SH-SY5Y (cell line): Measurements from ENCODE around the gene FOXN3.

ENCODE experiments used
- GATA2 ChIP-seq: IDR thresholded peaks from 2 replicates; pipeline ENCODE4 v1.6.1; 2011; ENCODE audit warnings: mild to moderate bottlenecking, low read depth, low read length
- GATA3 ChIP-seq: IDR thresholded peaks from 2 replicates; pipeline ENCODE4 v1.6.1; 2011; ENCODE audit warnings: low read depth, mild to moderate bottlenecking, low read length, moderate library complexity

The FOXN3 gene

DNA sequence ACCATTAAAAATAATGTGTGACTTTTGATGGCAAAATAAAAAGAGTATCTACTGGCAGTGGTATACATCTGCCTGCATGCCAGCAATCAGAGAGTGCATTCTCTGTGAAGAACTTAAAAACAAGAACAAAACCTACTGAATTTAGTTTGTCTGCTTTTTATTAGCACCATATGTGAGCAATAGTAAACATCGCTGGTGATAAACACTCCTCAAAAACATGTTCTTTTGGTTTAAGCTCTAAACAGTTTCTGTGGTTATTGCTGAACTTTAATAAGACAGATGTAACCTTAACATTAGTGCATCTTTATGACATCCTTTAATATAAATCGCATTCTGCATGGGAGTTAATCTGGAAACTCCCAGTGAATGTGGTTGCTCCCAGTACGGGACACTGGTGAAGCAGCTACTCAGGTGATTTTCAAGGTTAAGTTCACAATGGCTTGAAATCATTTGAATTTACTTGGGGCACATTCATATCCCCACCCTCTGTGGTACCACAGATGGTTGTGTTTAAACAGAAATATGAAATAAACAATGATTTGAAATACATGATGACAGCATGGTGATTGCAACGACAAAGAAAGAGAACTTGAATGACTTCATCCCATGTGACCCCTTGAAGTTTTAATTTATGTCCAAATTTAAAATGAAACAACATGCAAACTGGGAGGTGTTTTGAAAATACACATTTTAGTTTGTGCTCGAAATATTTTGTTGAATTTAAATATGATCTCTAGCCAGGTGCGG, 285.9 kb downstream of the FOXN3 start:
- TF ChIP-seq GATA3 (no peak), GATA2 (no peak)

DNA sequence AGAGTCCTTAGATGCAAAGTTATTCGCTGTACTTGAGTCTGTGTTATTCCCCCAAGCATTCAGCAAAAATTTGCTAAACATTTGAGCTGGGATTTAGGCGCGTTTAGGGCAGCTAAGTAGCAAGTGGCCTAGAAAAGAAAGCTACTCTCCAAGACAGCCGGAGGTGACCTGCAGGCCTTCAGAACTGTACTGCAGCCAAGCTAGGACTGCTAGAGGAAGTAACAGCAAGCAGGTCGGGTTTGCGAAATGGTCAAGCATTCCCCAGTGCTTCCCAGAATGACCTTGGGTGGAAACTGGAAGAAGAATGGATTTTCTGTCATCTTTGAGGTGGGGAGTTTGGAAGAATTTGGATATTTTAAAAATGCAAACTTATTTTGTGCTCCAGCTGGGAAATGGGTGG, 287.5 kb downstream of the FOXN3 start:
- TF ChIP-seq GATA3 = no peak

DNA sequence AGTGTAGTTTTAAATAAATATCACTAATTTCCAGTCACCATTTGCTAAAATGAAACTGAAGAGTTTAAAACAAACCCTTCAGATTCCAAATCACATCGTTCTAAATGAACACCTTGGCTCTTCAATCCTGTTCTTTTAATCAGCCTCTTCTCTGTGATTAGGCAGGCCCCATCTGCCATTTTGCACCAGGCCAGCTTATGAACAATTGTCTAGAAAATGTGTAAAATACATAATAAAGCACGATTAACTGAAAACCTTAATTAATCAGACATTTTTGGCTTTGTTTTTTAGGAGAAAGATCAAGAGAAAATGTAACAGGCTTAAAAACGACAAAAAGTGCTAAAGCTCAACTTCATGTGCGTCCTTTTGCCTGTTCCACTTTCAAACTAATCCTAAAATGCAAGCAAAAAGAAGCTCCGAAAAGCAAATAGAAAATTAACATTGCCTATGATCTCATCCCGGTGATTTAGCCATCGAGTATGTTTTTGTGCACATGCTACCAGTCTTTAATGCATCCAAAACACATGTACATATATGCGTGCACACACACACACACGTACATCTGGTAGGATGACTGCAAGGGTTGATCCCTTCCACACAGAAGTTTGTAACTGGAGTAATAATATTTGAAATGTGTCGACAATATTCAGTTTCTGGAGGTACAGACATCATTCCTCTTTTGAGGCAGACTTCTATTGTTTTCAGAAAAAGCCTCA, 288.6 kb downstream of the FOXN3 start:
- TF ChIP-seq GATA3 (no peak), GATA2 (no peak)

DNA sequence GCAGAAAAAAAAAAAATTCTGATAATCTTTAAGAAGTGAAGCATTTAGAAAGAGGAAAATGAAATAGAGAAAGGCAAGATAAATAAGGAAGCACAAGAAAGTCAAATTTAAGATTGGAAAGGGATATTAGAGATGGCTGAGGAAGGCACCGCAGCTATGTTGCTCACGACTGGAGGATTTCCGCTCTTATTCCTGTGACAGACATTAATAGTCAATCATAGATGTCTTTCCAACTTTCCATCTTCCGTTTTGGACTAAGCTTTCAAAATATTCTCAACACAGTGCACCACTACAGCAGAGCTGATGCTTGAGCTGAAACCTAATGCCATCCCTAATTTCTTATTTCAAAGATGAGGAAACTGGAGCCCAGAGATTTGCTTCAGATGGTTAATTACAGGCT, 290.6 kb downstream of the FOXN3 start:
- TF ChIP-seq GATA2 (no peak), GATA3 (no peak)

DNA sequence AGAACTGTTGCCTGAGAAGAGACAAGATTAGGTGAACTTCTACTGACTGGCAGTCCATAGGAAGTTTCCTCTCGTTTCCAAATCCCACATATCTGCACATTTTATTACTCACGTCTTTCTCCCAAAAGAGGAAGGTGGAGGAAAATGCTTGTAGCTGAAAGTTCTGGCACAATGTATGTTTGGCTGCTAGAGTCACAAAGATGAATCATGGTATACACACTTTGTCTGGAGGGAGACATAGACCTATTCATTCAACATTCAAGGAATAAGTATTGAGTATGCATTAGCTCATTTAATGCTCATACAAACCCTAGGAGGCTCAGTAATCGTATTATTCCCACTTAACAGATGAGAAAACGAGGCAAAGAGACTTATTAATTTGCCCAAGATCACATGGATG, 291.8 kb downstream of the FOXN3 start:
- TF ChIP-seq GATA3 = no peak
- no peak for TF ChIP-seq GATA2

DNA sequence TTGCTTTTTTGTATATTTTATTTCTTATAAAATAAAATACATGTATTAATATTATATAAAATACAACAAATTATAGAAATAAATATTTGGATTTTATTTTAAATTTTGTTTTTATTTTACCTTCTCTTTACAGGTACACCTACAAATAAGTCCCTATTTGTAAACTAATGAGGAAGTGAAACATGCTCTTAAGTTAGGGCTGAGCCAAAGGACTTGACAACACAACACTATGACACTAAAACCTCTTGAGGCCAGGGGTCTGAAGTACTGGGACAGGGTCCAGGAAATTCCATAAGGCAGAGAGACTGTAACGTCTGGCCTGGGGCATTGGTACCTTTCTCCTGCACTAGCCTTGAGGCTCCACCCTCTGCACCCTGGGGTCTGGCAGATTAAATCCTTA, 293.2 kb downstream of the FOXN3 start:
- TF ChIP-seq GATA3 = no peak
- no peak for TF ChIP-seq GATA2

DNA sequence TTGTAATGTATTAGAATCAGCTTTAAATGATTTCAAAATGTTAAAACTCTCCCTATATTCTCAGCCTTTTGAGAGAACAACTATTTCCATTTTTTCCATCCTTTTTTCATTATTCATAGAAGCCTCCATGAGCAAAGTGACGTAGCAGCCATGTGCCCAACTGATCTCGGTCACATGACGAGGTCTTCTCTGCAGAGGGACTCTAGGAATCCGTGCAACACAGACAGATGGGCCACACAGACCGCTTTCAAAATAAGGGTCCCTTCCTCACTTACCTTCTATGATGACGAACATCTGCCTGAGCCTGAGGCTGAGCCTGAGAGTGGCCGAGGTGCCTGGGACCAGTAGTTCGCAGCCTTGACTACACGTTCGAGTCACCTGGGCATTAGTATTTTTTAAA, 293.8 kb downstream of the FOXN3 start:
- TF ChIP-seq GATA3 = no peak

DNA sequence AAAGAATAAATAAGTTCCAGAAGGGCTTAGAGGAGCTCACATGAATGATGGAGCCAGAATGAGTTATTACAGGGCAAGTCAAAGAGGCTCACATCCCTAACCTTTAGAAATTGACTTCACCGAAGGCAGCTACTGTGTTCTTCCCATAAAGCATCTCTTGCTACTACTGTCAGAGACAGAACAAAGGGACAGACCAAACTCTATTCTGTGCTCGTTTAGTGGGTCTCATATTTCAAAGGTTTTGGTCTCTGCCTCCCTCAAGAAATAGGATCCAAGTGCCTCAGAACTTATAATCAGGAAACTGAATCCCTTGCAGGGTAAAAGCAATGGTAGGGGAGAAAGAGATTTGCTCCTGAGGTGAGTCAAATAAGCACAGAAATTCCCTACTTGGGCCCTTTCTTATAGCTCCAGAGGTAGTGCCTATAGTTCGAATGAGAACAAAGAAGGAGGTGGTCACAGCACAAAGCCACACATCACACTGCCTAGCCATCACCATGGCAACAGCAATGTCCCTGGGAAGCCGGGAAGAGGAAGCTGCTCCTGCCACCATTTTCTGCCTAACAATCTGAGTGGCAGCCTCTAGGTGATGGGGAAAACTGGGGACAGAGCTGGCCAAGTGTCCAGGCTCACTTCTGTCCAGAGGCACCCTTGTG, 294.9 kb downstream of the FOXN3 start:
- TF ChIP-seq GATA3 = no peak
- TF ChIP-seq GATA2 = no peak

DNA sequence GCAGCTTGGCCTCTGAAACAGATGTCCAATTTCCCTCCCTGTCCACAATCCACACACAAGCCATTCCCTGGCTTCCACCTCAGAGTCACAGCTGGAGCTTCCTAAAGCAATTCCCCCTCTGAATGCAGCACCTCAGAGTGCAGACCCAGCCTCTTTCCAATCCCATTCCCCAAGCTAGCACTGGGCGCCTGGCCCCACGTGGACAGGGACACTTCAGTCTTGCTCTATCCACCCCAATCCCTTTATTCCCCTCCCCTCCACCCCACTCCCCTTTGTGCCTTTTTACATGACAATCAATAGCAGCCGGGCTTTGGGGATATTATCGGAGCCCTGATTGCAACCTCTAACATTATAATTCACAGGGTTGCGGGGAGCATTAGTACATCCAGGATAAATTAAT, 300.0 kb downstream of the FOXN3 start:
- TF ChIP-seq GATA3 = no peak
- TF ChIP-seq GATA2 = no peak

DNA sequence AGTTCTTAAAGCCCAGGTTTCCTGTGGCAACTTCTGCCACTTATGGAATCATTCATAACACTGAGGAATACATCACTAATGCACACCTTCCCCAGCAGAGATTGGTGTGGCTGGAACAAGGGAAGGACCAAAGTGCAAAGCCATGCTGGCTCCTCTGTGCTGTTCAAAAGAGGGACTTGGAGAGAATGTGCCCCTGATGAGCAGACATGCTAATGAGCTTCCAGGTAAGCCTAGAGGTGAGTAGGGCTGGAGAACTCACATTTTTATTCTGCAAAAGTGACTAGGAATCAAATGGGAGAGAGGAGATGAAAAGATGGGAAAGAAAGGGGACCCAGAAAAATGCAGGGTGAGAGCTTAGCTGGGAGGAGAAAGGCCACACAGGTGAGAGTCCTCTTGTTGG, 302.9 kb downstream of the FOXN3 start:
- no peak for TF ChIP-seq GATA3
- no peak for TF ChIP-seq GATA2

DNA sequence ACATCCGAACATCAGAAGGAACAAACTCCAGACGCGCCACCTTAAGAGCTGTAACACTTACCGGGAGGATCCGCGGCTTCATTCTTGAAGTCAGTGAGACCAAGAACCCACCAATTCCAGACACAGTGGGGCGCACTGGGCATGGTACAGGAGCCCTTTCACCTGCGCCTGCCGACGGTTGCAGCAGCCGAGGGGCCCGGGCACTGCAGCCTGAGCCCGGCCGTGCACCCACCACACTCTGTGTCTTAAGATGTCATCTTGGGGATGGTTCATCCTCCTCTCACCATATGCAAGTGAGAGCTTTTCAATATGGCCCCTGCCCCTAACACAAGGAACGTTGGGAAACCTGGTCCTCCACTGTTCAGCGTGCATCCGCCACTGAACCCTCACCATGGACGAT, 304.3 kb downstream of the FOXN3 start:
- no peak for TF ChIP-seq GATA3
- no peak for TF ChIP-seq GATA2

DNA sequence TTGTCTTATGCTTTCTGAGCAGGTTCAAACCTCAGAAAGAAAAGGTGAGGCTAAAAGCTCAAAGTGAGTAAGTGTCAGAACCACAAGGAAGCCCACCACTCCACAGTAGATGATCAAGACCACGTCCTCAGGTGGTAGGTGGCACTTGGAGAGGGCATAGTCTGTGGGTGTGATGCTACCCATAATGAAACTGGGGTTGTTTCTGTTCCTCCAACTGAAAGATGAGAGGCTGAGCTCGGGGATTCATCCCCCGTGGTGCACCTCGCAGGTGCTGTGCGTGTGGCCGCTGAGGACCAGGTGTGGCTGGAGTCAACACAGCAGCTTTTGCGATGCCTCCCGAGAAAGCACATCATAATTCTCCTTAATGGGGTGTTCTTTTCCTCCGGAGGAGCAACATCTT, 306.9 kb downstream of the FOXN3 start:
- TF ChIP-seq GATA2 (no peak), GATA3 (no peak)

DNA sequence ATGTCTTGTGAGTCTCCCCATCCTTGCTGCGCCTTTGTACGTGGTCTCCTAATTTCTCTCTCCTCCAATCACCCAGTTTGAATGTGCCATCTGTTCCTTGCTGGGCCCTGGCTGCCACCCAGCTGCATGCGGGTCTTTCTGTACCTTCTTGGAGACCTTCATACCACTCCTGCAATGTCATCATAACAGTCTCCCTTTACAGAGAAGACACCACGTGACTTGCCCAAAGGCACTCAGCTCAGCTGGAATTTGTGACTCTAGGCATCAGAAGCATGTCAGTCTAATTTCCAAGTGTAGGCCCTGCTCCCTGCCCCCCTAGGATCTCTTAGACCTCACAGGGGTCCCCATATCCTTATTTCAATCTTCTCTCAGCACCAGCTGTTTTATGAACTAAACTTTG, 308.4 kb downstream of the FOXN3 start:
- TF ChIP-seq GATA2 (no peak), GATA3 (no peak)

DNA sequence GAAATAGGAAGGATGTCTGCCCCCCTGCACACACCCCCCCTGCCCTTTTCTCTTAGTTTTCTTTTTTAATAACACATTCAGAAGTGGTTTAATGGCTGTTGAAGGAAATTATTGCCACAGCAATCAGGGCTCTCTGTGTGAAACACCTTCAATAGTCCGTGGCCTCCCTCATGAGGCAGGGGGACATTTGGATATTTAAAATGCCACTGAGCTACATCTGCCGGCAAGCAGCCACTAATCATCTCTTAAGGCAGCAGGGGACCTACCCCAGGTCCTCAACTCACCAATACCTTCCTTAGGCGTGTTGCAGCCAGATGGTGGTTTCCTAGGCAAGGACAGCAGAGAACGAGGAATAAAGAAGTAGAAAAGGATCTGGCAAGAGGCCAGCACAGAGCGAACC, 309.4 kb downstream of the FOXN3 start:
- no peak for TF ChIP-seq GATA3
- TF ChIP-seq GATA2 = no peak
